ENCODE results near the gene MEST. TPM values are rescaled to one million over a fixed set of nuclear protein-coding genes. Genes with fewer than 3 reads are reported as not detected.
"Not testable (repeated sequence)": the region's sequence is repeated elsewhere in the genome, so short reads cannot be mapped to it uniquely, and the experiment has no call there.

MEST gene
- total RNA-seq, 2 donors from 2014 or later: 24.1 to 68.9 TPM

DNA sequence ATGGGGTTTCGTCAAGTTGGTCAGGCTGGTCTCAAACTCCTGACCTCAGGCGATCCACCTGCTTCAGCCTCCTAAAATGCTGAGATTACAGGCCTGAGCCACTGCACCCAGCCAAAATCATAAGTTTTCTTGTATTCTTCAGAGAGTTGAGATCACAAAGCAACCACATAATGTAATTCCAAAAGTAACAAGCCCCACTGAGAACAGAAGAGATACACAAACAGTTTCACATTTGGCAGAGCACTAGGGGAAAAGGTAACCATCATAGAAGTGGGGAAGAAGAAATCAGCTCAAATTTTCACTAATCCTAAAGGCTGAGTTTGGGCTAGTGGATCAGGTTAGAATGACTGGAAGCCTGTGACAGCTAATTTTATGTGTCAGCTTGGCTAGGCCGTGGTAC is 45.6 kb upstream of the MEST start:
- intact Hi-C loops (cut with DNase I): no loop called here
- H3K4me1 ChIP-seq: peaks cover 10% of the 10 kb centered on the region
- no peak for DNase-seq
- no peak for ATAC-seq
- TF ChIP-seq, protein P1, sequence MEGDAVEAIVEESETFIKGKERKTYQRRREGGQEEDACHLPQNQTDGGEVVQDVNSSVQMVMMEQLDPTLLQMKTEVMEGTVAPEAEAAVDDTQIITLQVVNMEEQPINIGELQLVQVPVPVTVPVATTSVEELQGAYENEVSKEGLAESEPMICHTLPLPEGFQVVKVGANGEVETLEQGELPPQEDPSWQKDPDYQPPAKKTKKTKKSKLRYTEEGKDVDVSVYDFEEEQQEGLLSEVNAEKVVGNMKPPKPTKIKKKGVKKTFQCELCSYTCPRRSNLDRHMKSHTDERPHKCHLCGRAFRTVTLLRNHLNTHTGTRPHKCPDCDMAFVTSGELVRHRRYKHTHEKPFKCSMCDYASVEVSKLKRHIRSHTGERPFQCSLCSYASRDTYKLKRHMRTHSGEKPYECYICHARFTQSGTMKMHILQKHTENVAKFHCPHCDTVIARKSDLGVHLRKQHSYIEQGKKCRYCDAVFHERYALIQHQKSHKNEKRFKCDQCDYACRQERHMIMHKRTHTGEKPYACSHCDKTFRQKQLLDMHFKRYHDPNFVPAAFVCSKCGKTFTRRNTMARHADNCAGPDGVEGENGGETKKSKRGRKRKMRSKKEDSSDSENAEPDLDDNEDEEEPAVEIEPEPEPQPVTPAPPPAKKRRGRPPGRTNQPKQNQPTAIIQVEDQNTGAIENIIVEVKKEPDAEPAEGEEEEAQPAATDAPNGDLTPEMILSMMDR (IDR thresholded peaks at IDR 0.05): no peak
- TF ChIP-seq POLR2A (IDR thresholded peaks at IDR 0.05): no peak
- H3K9me3 ChIP-seq: no peaks in the 10 kb centered on the region
- no peak overlapping the region for H3K27ac ChIP-seq
- no peaks in the 10 kb centered on the region for H3K36me3 ChIP-seq (replicated peaks in 1 of 2; ENCODE audit: insufficient read depth in 1 of 2, low read depth in 2 of 2)
- H3K4me3 ChIP-seq: no peak overlapping the region
- 83 to 87% methylated on average over 3 of the region's 3 CpGs for WGBS, 2 donors
- no peaks in the 10 kb centered on the region for H3K27me3 ChIP-seq

DNA sequence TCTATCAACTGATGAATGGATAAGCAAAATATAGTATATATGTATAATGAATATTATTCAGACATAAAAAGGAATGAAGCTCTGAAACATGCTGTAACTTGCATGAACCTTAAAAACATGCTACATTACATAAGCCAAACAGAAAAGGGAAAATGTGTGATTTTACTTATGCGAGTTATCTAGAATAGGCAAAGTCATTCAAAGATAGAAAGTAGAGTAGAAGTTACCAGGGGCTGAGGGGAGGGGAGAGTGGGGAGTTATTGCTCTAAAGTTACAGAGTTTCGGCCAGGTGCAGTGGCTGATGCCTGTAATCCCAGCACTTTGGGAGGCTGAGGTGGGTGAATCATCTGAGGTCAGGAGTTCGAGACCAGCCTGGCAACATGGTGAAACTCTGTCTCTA is 40.5 kb upstream of the MEST start:
- H3K36me3 ChIP-seq (replicated peaks in 1 of 2; ENCODE audit: insufficient read depth in 1 of 2, low read depth in 2 of 2); H3K4me1 ChIP-seq; ATAC-seq; H3K4me3 ChIP-seq; H3K27me3 ChIP-seq; DNase-seq; H3K9me3 ChIP-seq; intact Hi-C loops (cut with DNase I); H3K27ac ChIP-seq: not testable (repeated sequence)
- 85% methylated on average over 3 of the region's 3 CpGs for WGBS, 2 donors

DNA sequence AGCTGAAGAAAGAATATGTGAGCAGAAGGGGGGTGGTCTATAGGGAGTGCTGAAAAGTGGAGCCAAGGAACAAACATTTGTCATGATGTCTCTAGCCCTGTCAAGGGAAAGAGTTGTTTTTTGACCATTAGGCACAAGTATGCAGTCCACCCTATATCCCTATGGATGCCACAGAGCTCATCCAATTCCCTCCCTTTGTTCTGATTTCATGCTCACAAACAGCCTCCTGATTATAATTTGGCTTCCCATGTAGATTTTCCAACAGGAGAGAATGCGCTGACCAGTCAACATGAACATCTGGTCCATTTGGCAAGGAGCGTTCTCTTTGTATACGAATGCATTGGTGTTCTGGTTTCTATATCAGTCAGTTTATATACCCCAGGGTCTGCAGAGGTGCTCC is 38.9 kb upstream of the MEST start:
- Histone ChIP-seq H3K4me1 (no peaks in the 10 kb centered on the region), H3K9me3 (no peaks in the 10 kb centered on the region), H3K4me3 (no peak overlapping the region), H3K27ac (no peak overlapping the region), H3K27me3 (no peaks in the 10 kb centered on the region), H3K36me3 (replicated peaks in 1 of 2; ENCODE audit: insufficient read depth in 1 of 2, low read depth in 2 of 2) (no peaks in the 10 kb centered on the region)
- WGBS, 2 donors: 80 to 87% methylated on average over 3 of the region's 3 CpGs
- DNase-seq (no peak), ATAC-seq (no peak)
- intact Hi-C loops (cut with DNase I): no loop called here
- TF ChIP-seq, protein P1 (IDR thresholded peaks at IDR 0.05): no peak
- no peak for TF ChIP-seq POLR2A (IDR thresholded peaks at IDR 0.05)

DNA sequence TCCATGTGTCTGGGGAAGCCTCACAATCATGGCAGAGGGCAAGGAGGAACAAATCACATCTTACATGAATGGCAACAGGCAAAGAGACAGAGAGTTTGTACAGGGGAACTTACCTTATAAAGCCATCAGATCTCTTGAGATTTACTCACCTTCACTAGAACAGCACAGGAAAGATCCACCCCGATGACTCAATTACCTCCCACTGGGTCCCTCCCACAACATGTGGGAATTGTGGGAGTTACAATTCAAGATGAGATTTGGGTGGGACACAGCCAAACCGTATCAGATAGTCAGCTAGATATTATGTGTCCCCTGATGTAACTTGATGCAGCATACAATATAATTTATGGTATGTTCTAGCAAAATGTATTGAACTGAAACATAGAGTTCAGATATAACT is 36.9 kb upstream of the MEST start:
- ATAC-seq: no peak
- 75 to 81% methylated on average over 2 of the region's 2 CpGs for WGBS, 2 donors

DNA sequence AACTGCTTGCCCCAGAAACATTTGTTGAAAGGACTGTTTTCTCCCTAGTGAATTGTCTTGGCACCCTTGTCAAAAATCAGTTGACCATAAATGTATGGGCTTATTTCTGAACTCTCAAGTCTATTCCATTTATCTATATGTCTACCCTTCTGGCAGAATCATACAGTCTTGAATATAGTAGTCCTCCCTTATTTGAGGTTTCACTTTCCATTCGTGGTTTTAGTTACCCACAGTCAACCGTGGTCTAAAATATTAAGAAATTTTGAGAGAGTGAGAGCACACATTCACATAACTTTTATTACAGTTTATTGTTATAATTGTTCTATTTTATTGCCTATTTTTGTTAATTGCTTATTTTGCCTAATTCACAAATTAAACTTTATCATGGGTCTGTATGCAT is 33.6 kb upstream of the MEST start:
- intact Hi-C loops (cut with DNase I): no loop called here
- Histone ChIP-seq H3K4me3 (no peak overlapping the region), H3K4me1 (peaks cover 3% of the 10 kb centered on the region), H3K27me3 (no peaks in the 10 kb centered on the region), H3K9me3 (no peaks in the 10 kb centered on the region), H3K36me3 (replicated peaks in 1 of 2; ENCODE audit: insufficient read depth in 1 of 2, low read depth in 2 of 2) (no peaks in the 10 kb centered on the region), H3K27ac (no peak overlapping the region)
- no peak for TF ChIP-seq POLR2A (IDR thresholded peaks at IDR 0.05)
- TF ChIP-seq, protein P1 (IDR thresholded peaks at IDR 0.05): no peak
- ATAC-seq (no peak), DNase-seq (no peak)
- 69 to 94% methylated on average over 2 of the region's 2 CpGs for WGBS, 2 donors

More for the DNA sequence above, 36.9 kb upstream of the MEST start:
- TF ChIP-seq, protein P1 (IDR thresholded peaks at IDR 0.05): no peak
- TF ChIP-seq POLR2A (IDR thresholded peaks at IDR 0.05): no peak
- no peaks in the 10 kb centered on the region for H3K4me1 ChIP-seq
- no peaks in the 10 kb centered on the region for H3K9me3 ChIP-seq
- no peaks in the 10 kb centered on the region for H3K36me3 ChIP-seq (replicated peaks in 1 of 2; ENCODE audit: insufficient read depth in 1 of 2, low read depth in 2 of 2)
- no peak overlapping the region for H3K4me3 ChIP-seq
- intact Hi-C loops (cut with DNase I): no loop called here
- DNase-seq: no peak
- no peaks in the 10 kb centered on the region for H3K27me3 ChIP-seq
- no peak overlapping the region for H3K27ac ChIP-seq

All from body of pancreas (tissue), 4 donors.